H9 (cell line): ENCODE results near the gene TOR4A. TPM values are rescaled to one million over a fixed set of nuclear protein-coding genes. Genes with fewer than 3 reads are reported as not detected.

Experiments
- DNase-seq: peaks from one replicate; pipeline ENCODE4 v3.0.0-alpha.2; 2017
- H2AFZ ChIP-seq: one replicate; pipeline ENCODE4 v1.6.1; 2013; ENCODE audit warnings: mild to moderate bottlenecking, low read length, control low read depth, moderate library complexity
- H2AK5ac ChIP-seq: 2 replicates; pipeline ENCODE4 v1.6.1; 2013; ENCODE audit warnings: low read length, control low read depth, mixed read lengths; ENCODE audit not compliant: insufficient read length
- H2BK120ac ChIP-seq: one replicate; pipeline ENCODE4 v1.6.1; 2013; ENCODE audit warnings: low read depth, mild to moderate bottlenecking, low read length, control low read depth, inconsistent platforms; ENCODE audit not compliant: poor library complexity, severe bottlenecking
- H2BK12ac ChIP-seq: 2 replicates; pipeline ENCODE4 v1.6.1; 2013; ENCODE audit warnings: low read length, control low read depth, mixed read lengths, low read depth; ENCODE audit not compliant: insufficient read length
- H2BK15ac ChIP-seq: 2 replicates; pipeline ENCODE4 v1.6.1; 2013; ENCODE audit warnings: low read depth, low read length, control low read depth
- H2BK20ac ChIP-seq: one replicate; pipeline ENCODE4 v1.6.1; 2013; ENCODE audit warnings: low read depth, mild to moderate bottlenecking, low read length, control low read depth, inconsistent platforms; ENCODE audit not compliant: poor library complexity, severe bottlenecking
- H2BK5ac ChIP-seq: 2 replicates; pipeline ENCODE4 v1.6.1; 2013; ENCODE audit warnings: low read length, control low read depth, mixed read lengths; ENCODE audit not compliant: insufficient read length
- H3K14ac ChIP-seq: 2 replicates; pipeline ENCODE4 v1.6.1; 2013; ENCODE audit warnings: low read length, control low read depth; ENCODE audit not compliant: insufficient read depth
- H3K18ac ChIP-seq: 2 replicates; pipeline ENCODE4 v1.6.1; 2013; ENCODE audit warnings: low read depth, mild to moderate bottlenecking, mixed read lengths, low read length, control low read depth; ENCODE audit not compliant: insufficient read length
- H3K23ac ChIP-seq: 2 replicates; pipeline ENCODE4 v1.6.1; 2013; ENCODE audit warnings: low read length, control low read depth, mixed read lengths, low read depth; ENCODE audit not compliant: insufficient read length
- H3K23me2 ChIP-seq: 2 replicates; pipeline ENCODE4 v1.6.1; 2013; ENCODE audit warnings: low read depth, mild to moderate bottlenecking, mixed read lengths, low read length, control low read depth; ENCODE audit not compliant: insufficient read length, poor library complexity, severe bottlenecking
- H3K27ac ChIP-seq: 2 replicates; pipeline ENCODE4 v1.5.1; 2013; ENCODE audit warnings: low read length, control low read depth, mixed read lengths, low read depth; ENCODE audit not compliant: insufficient read length
- H3K27me3 ChIP-seq: 2 replicates; pipeline ENCODE4 v1.6.1; 2013; ENCODE audit warnings: low read length, control low read depth, inconsistent platforms; ENCODE audit not compliant: insufficient read depth
- H3K4ac ChIP-seq: 2 replicates; pipeline ENCODE4 v1.6.1; 2013; ENCODE audit warnings: low read depth, mild to moderate bottlenecking, control low read depth, inconsistent platforms, low read length, moderate library complexity
- H3K4me1 ChIP-seq: 2 replicates; pipeline ENCODE4 v1.6.1; 2013; ENCODE audit warnings: low read length, control low read depth, inconsistent platforms; ENCODE audit not compliant: insufficient read depth
- H3K4me2 ChIP-seq: 2 replicates; pipeline ENCODE4 v1.6.1; 2013; ENCODE audit warnings: low read length, control low read depth, mixed read lengths; ENCODE audit not compliant: insufficient read length, insufficient read depth
- H3K56ac ChIP-seq: 2 replicates; pipeline ENCODE4 v1.6.1; 2013; ENCODE audit warnings: low read depth, mild to moderate bottlenecking, mixed read lengths, low read length, control low read depth; ENCODE audit not compliant: insufficient read length
- H3K79me1 ChIP-seq: 2 replicates; pipeline ENCODE4 v1.6.1; 2013; ENCODE audit warnings: low read depth, mild to moderate bottlenecking, moderate library complexity, low read length, control low read depth, inconsistent platforms; ENCODE audit not compliant: insufficient read depth, poor library complexity, severe bottlenecking
- H3K79me2 ChIP-seq: 2 replicates; pipeline ENCODE4 v1.6.1; 2013; ENCODE audit warnings: low read length, control low read depth, inconsistent platforms; ENCODE audit not compliant: insufficient read depth
- H3K9ac ChIP-seq: 2 replicates; pipeline ENCODE4 v1.6.1; 2013; ENCODE audit warnings: low read length, control low read depth, mixed read lengths; ENCODE audit not compliant: insufficient read length; ENCODE audit errors: extremely low read depth
- H3K9me3 ChIP-seq: one replicate; pipeline ENCODE4 v1.6.1; 2013; ENCODE audit warnings: low read depth, low read length, inconsistent platforms; ENCODE audit not compliant: control insufficient read depth
- H3T11ph ChIP-seq: one replicate; pipeline ENCODE4 v1.6.1; 2013; ENCODE audit warnings: mild to moderate bottlenecking, low read length, control low read depth, inconsistent platforms
- H4K20me1 ChIP-seq: one replicate; pipeline ENCODE4 v1.6.1; 2013; ENCODE audit not compliant: control insufficient read depth, insufficient read length, insufficient read depth
- H4K5ac ChIP-seq: 2 replicates; pipeline ENCODE4 v1.6.1; 2013; ENCODE audit warnings: low read depth, mild to moderate bottlenecking, mixed read lengths, low read length, control low read depth; ENCODE audit not compliant: insufficient read length
- H4K8ac ChIP-seq: replicated peaks from 2 replicates; pipeline ENCODE4 v1.6.1; 2013; ENCODE audit warnings: low read length, control low read depth, mixed read lengths, low read depth; ENCODE audit not compliant: insufficient read length
- H4K91ac ChIP-seq: 2 replicates; pipeline ENCODE4 v1.6.1; 2013; ENCODE audit warnings: low read depth, mild to moderate bottlenecking, moderate library complexity, mixed read lengths, low read length, control low read depth; ENCODE audit not compliant: insufficient read length
- H3K27ac Mint-ChIP-seq, 3 experiments: 2 replicates in 2 of 3; 3 replicates in 1 of 3; pipeline ENCODE4 v1.8.0; 2020 to 2021; ENCODE audit warnings: mixed read lengths in 3 of 3, mild to moderate bottlenecking in 1 of 3, moderate library complexity in 1 of 3
- H3K27me3 Mint-ChIP-seq: 2 replicates; pipeline ENCODE4 v1.8.0; 2021; ENCODE audit warnings: low read depth, mild to moderate bottlenecking, moderate library complexity, mixed read lengths
- H3K36me3 Mint-ChIP-seq, 3 experiments: 2 replicates in 2 of 3; 3 replicates in 1 of 3; pipeline ENCODE4 v1.8.0; 2020 to 2021; ENCODE audit warnings: low read depth in 3 of 3, mixed read lengths in 3 of 3; ENCODE audit not compliant: insufficient read depth in 1 of 3
- H3K4me1 Mint-ChIP-seq, 2 experiments: 2 replicates each; pipeline ENCODE4 v1.8.0; 2020; ENCODE audit warnings: mixed read lengths in 2 of 2
- H3K4me3 Mint-ChIP-seq, 2 experiments: 2 replicates in 1 of 2; 3 replicates in 1 of 2; pipeline ENCODE4 v1.8.0; 2020 to 2021; ENCODE audit warnings: mild to moderate bottlenecking in 2 of 2, mixed read lengths in 2 of 2, moderate library complexity in 1 of 2
- H3K9me3 Mint-ChIP-seq, 2 experiments: 2 replicates in 1 of 2; 3 replicates in 1 of 2; pipeline ENCODE4 v1.8.0; 2020; ENCODE audit warnings: mild to moderate bottlenecking in 2 of 2, mixed read lengths in 2 of 2, moderate library complexity in 1 of 2
- CTCF ChIP-seq: fragments of 200-600 bp; sonication (generic); conservative IDR thresholded peaks from 3 replicates; pipeline ENCODE4 v1.8.0; 2021; ENCODE audit warnings: antibody characterized with exemption, mild to moderate bottlenecking
- WGBS: extraction: QIAGEN DNeasy Blood & Tissue Kit; methylation state at CpG from one replicate; pipeline ENCODE4 v1.1.7; 2013; ENCODE audit warnings: missing lambda C conversion rate, low lambda C conversion rate, mixed read lengths; ENCODE audit not compliant: insufficient read length; ENCODE audit errors: extremely low coverage; 5-methylcytosine and 5-hydroxymethylcytosine counted together
- total RNA-seq: library from RNA; stranded (reverse); gene quantifications from 2 replicates; pipeline ENCODE4 v1.2.1, GENCODE V29; 2021

The TOR4A gene
- total RNA-seq, 1 experiment from 2014 or later, result 6.2 TPM

- no peaks in the 10 kb centered on the region for H3K79me2 ChIP-seq
- no peak overlapping the region for H3K23ac ChIP-seq
- no peak overlapping the region for H2AFZ ChIP-seq
- H2BK20ac ChIP-seq, result no peak overlapping the region
- no peak overlapping the region for H2BK12ac ChIP-seq
- H2BK5ac ChIP-seq, result no peak overlapping the region
- H2BK120ac ChIP-seq, result no peak overlapping the region
- Mint-ChIP-seq H3K36me3 (no peaks in the 10 kb centered on the region), H3K9me3 (no peaks in the 10 kb centered on the region; a peak in 1 of 5 replicates), H3K27ac (no peak overlapping the region), H3K4me3 (no peak overlapping the region), H3K27me3 (peaks cover 11% of the 10 kb centered on the region), H3K4me1 (peaks cover 9 to 37% of the 10 kb centered on the region in 2 experiments)
- no peak overlapping the region for H4K5ac ChIP-seq
- H3K4me2 ChIP-seq, result no peak overlapping the region
- H3K4ac ChIP-seq, result no peak overlapping the region
- peak; percentile 90 for DNase-seq
- no peak overlapping the region for H3T11ph ChIP-seq
- no peaks in the 10 kb centered on the region for H3K23me2 ChIP-seq
- no peaks in the 10 kb centered on the region; the same call in 1 of the 2 replicates for H3K27me3 ChIP-seq
- WGBS, result no CpG with 5 or more reads among the region's 30 CpGs
- no peak overlapping the region for H4K91ac ChIP-seq
- H4K8ac ChIP-seq, result no peak overlapping the region
- no peak overlapping the region for H3K18ac ChIP-seq
- no peak overlapping the region for H3K9ac ChIP-seq
- H3K27ac ChIP-seq, result no peak overlapping the region
- no peaks in the 10 kb centered on the region for H3K9me3 ChIP-seq
- no peak overlapping the region for H2BK15ac ChIP-seq
- H3K4me1 ChIP-seq, result no peaks in the 10 kb centered on the region; the same call in 1 of the 2 replicates
- H4K20me1 ChIP-seq, result no peaks in the 10 kb centered on the region
- no peaks in the 10 kb centered on the region for H3K79me1 ChIP-seq
- H3K14ac ChIP-seq, result no peak overlapping the region
- no peak overlapping the region for H2AK5ac ChIP-seq
- H3K56ac ChIP-seq, result no peak overlapping the region
- TF ChIP-seq CTCF, result no peak
Observed at GRCh38 chr9:137307255-137308056, 29.9 kb downstream of the TOR4A start.
